CD4-positive, alpha-beta T cell (primary cell): ENCODE results near the gene TNK2. TPM values are rescaled to one million over a fixed set of nuclear protein-coding genes. Genes with fewer than 3 reads are reported as not detected.

ENCODE experiments used
- ATAC-seq: fragments of 200-7000 bp; cut with Tn5 transposase; one replicate; pipeline ENCODE4 v1.10.0; 2022; ENCODE audit warnings: mild to moderate bottlenecking; ENCODE audit not compliant: poor library complexity
- CTCF ChIA-PET: fragments of 350-600 bp; sonication (Branson Sonifier 250); formaldehyde crosslinking; loops from one replicate; lab custom pipeline; 2021; ENCODE audit warnings: antibody characterized with exemption, inconsistent platforms; lab: Charles Lee
- POLR2A ChIA-PET: fragments of 350-600 bp; sonication (Branson Sonifier 250); formaldehyde crosslinking; loops from one replicate; lab custom pipeline; 2021; ENCODE audit warnings: antibody characterized with exemption, inconsistent platforms; lab: Charles Lee
- DNase-seq, 14 experiments: peaks; one replicate each; pipeline ENCODE4 v3.0.0-alpha.2; 2013 to 2020; ENCODE audit warnings: mixed read lengths in 2 of 14
- H3K27ac ChIP-seq, 2 donors: one replicate each; pipeline versions ENCODE4 v1.5.1 to v1.7.0; 2013; ENCODE audit warnings: low read length in 2 of 2, low read depth in 1 of 2, mild to moderate bottlenecking in 1 of 2
- H3K27me3 ChIP-seq, 2 experiments: 1 replicate in 1 of 2; 2 replicates in 1 of 2; pipeline versions ENCODE4 v1.6.1 to v1.7.0; 2013; ENCODE audit warnings: low read length in 2 of 2, control low read depth in 1 of 2, mild to moderate bottlenecking in 1 of 2, moderate library complexity in 1 of 2; ENCODE audit not compliant: insufficient read depth in 2 of 2, control insufficient read depth in 1 of 2
- H3K36me3 ChIP-seq: one replicate; pipeline ENCODE4 v1.6.1; 2013; ENCODE audit warnings: low read length, control low read depth; ENCODE audit not compliant: insufficient read depth
- H3K4me1 ChIP-seq: one replicate; pipeline ENCODE4 v1.6.1; 2013; ENCODE audit warnings: low read length, control low read depth; ENCODE audit not compliant: insufficient read depth
- H3K4me3 ChIP-seq: one replicate; pipeline ENCODE4 v1.5.1; 2013; ENCODE audit warnings: mild to moderate bottlenecking, low read length, moderate library complexity
- H3K9me3 ChIP-seq, 2 experiments: 1 replicate in 1 of 2; 2 replicates in 1 of 2; pipeline versions ENCODE4 v1.6.1 to v1.7.0; 2013; ENCODE audit warnings: low read length in 2 of 2, mild to moderate bottlenecking in 2 of 2, control low read depth in 1 of 2, moderate library complexity in 1 of 2; ENCODE audit not compliant: control insufficient read depth in 1 of 2, insufficient read depth in 1 of 2
- H3K27ac Mint-ChIP-seq: one replicate; pipeline ENCODE4 v1.8.0; 2020; ENCODE audit warnings: mixed read lengths
- H3K27me3 Mint-ChIP-seq: one replicate; pipeline ENCODE4 v1.8.0; 2021; ENCODE audit warnings: mixed read lengths
- H3K36me3 Mint-ChIP-seq: one replicate; pipeline ENCODE4 v1.8.0; 2021; ENCODE audit warnings: low read depth, mixed read lengths
- H3K4me1 Mint-ChIP-seq: one replicate; pipeline ENCODE4 v1.8.0; 2021; ENCODE audit warnings: low read depth, mixed read lengths
- H3K4me3 Mint-ChIP-seq: one replicate; pipeline ENCODE4 v1.8.0; 2020; ENCODE audit warnings: mild to moderate bottlenecking, mixed read lengths
- H3K9me3 Mint-ChIP-seq: one replicate; pipeline ENCODE4 v1.8.0; 2020; ENCODE audit warnings: mixed read lengths
- CTCF ChIP-seq: fragments of 200-600 bp; IDR thresholded peaks from one replicate; pipeline ENCODE4 v1.8.0; 2022; ENCODE audit warnings: antibody characterized with exemption, mild to moderate bottlenecking
- intact Hi-C, 2 experiments: fragments of 100-400 bp; cut with DNase I in 1 of 2; cut with micrococcal nuclease in 1 of 2; formaldehyde crosslinking; loops; one replicate each; pipeline versions ENCODE4 v1.15.1 to v1.9.0; 2023 to 2025; cut with DNase I, micrococcal nuclease
- total RNA-seq, 174 experiments: library from RNA in 2 of 174; stranded (reverse) in 2 of 174; gene quantifications; one replicate each; pipeline ENCODE4 v1.2.3 and lab custom pipeline; 2021 to 2026

TNK2 gene
- total RNA-seq, 2 experiments from 2014 or later, result 161 to 171 TPM

GRCh38 chr3:195880037-195880431 lies 28.3 kb downstream of the TNK2 start:
- H3K36me3 Mint-ChIP-seq, result peaks cover 64% of the 10 kb centered on the region
- ChIA-PET CTCF (no interaction called here), POLR2A (no interaction called here)
- no peak overlapping the region for H3K4me3 ChIP-seq
- peaks cover 79% of the 10 kb centered on the region for H3K36me3 ChIP-seq
- H3K27ac ChIP-seq, result no peak overlapping the region
- H3K27ac Mint-ChIP-seq, result no peak overlapping the region
- intact Hi-C loops, result no loop called here
- no peaks in the 10 kb centered on the region for H3K27me3 ChIP-seq
- no peaks in the 10 kb centered on the region for H3K4me1 Mint-ChIP-seq
- peaks cover 25% of the 10 kb centered on the region for H3K4me1 ChIP-seq
- H3K9me3 ChIP-seq, result no peaks in the 10 kb centered on the region
- no peaks in the 10 kb centered on the region for H3K27me3 Mint-ChIP-seq
- no peak overlapping the region for H3K4me3 Mint-ChIP-seq
- DNase-seq (no peak), ATAC-seq (no peak)
- no peak for TF ChIP-seq CTCF
- no peaks in the 10 kb centered on the region for H3K9me3 Mint-ChIP-seq

GRCh38 chr3:195879416-195880036 lies 28.8 kb downstream of the TNK2 start:
- Mint-ChIP-seq H3K4me3 (peak overlapping the region; percentile 11), H3K36me3 (peaks cover 64% of the 10 kb centered on the region), H3K9me3 (no peaks in the 10 kb centered on the region), H3K27me3 (no peaks in the 10 kb centered on the region), H3K4me1 (no peaks in the 10 kb centered on the region), H3K27ac (no peak overlapping the region)
- no peak for ATAC-seq
- no peak for DNase-seq
- Histone ChIP-seq H3K4me3 (no peak overlapping the region), H3K36me3 (peaks cover 75% of the 10 kb centered on the region), H3K27me3 (no peaks in the 10 kb centered on the region), H3K4me1 (peaks cover 25% of the 10 kb centered on the region), H3K27ac (no peak overlapping the region), H3K9me3 (no peaks in the 10 kb centered on the region)
- intact Hi-C loops, result no loop called here
- ChIA-PET POLR2A (no interaction called here), CTCF (no interaction called here)
- TF ChIP-seq CTCF, result no peak

- H3K27me3 ChIP-seq, result no peaks in the 10 kb centered on the region
- DNase-seq, result no peak
- H3K27ac ChIP-seq, result no peak overlapping the region
- H3K4me3 Mint-ChIP-seq, result no peak overlapping the region
- intact Hi-C loops, result no loop called here
- ChIA-PET POLR2A (no interaction called here), CTCF (no interaction called here)
- H3K4me1 ChIP-seq, result peaks cover 25% of the 10 kb centered on the region
- TF ChIP-seq CTCF, result no peak
- no peak overlapping the region for H3K27ac Mint-ChIP-seq
- H3K9me3 Mint-ChIP-seq, result no peaks in the 10 kb centered on the region
- no peaks in the 10 kb centered on the region for H3K9me3 ChIP-seq
- no peaks in the 10 kb centered on the region for H3K27me3 Mint-ChIP-seq
- H3K4me1 Mint-ChIP-seq, result no peaks in the 10 kb centered on the region
- H3K4me3 ChIP-seq, result no peak overlapping the region
- H3K36me3 ChIP-seq, result peaks cover 69% of the 10 kb centered on the region
- ATAC-seq, result no peak
- H3K36me3 Mint-ChIP-seq, result peaks cover 56% of the 10 kb centered on the region
Observed at GRCh38 chr3:195878424-195879274, 29.7 kb downstream of the TNK2 start.
